NCI-H2196 (cell line): ENCODE results near the gene ZMIZ1.
"Not testable (repeated sequence)": the region's sequence is repeated elsewhere in the genome, so short reads cannot be mapped to it uniquely, and the experiment has no call there.

Experiments used
- DNase-seq: peaks from one replicate; lab custom pipeline; 2025; ENCODE audit not compliant: unreplicated experiment; lab: John Stamatoyannopoulos, UW

The ZMIZ1 gene

DNA sequence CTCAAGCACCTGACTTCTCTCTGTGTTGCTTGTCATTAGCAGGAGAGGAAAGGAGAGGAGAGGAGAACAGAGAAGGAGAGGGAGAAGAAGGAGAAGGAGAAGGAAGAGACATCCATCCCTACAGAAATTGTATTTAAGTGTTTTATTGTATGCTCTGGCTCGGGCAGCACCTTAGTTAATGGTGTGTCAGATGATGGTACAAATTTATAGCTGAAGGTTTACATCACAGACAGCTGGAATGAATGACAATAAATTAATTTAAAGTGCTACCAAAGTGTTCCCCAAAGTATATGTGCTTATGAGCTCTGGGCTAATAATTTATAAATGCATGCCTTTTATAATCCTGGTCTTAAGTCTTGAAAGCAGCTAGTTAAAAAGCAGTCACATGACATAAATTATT is 38.1 kb upstream of the ZMIZ1 start:
- no peak for DNase-seq

DNA sequence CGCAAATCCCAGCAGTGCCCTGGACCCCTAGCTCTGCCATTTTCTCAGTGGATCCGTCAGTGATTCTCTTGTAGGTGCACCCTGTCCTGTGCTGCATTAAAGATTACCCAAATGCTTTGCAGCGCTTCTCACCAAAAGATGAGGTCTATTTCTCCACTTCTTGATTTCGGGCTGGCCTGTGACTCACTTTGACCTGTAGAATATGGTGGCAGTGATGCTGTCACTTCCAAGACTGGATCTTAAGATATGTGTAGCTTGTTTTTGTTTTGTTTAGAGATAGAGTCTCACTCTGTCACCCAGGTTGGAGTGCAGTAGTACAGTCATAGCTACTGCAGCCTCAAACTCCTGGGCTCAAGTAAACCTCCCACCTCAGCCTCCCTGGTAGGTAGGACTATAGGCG is 37.0 kb upstream of the ZMIZ1 start:
- no peak for DNase-seq

DNA sequence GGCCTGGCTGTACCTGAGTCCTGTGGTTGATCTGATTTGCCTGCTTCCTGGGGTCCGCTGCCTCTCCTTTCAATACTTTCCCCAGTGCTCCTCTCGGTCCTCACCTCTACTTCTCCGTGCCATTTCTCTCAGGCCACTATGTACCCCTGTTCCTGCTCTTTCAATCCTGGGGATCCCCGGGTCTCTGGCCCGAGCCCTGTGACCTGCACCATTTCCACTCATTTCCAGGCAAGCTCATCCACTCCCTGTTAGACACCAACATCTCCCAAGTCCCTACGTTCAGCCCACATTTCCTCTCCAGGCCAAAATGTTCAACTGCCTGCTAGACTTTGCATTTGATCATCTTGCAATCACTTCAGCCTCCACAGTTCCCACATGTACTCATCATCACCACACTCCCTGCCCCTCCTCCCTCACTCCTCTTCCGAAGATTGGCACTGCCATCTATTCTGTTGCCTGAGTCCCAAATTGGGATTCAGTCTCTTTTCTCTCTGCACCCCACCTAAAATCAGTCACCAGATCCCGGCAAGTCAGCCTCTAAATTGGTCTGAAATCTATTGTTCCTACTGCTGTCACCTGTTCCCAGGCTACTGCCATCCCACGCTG is 34.4 kb upstream of the ZMIZ1 start:
- DNase-seq = no peak

DNA sequence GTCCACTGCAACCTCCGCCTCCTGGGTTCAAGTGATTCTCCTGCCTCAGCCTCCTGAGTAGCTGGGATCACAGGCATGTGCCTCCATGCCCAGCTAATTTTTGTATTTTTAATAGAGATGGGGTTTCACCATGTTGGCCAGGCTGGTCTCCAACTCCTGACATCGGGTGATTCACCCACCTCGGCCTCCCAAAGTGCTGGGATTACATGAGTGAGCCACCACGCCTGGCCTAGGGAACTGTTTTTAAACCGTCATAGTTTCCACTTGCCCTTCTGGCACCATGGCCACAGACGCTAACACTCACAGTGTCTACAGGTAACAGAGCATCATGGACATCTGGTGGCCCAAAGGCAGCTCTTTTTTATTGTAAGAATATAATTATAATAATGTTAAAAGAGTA is 32.4 kb upstream of the ZMIZ1 start:
- DNase-seq = not testable (repeated sequence)

DNA sequence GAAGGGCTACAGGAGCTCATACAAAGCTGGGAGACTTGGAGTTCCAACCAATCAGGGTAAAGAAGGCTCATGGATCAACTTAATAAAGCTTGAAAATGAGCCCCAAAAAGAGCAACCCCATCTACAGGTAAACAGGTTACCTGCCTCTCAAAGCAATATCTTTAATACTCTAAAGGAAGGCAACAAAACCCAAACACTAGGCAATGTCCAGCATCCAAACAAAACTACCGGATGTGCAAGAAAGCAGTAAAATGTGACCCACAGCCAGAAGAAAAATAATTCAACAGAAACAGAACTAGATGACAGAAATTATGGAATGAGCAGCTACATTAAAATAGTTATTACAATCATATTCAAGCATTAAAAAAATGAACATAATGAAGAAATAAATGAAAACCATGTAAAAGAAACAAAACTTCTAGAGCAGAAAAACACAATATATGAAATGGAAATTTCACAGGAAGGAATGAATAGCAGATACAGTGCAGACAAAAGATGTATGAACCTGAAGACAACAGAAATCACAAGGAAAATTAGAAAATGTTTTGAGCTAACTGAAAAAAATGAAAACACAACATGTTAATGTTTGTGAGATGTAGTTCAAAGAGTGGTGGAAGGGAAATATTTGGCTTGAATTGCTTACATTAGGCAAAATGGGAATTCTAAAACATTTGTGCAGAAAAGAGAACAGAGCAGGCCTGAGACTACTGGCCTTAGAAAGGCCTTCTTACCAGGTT is 30.5 kb upstream of the ZMIZ1 start:
- DNase-seq = no peak

DNA sequence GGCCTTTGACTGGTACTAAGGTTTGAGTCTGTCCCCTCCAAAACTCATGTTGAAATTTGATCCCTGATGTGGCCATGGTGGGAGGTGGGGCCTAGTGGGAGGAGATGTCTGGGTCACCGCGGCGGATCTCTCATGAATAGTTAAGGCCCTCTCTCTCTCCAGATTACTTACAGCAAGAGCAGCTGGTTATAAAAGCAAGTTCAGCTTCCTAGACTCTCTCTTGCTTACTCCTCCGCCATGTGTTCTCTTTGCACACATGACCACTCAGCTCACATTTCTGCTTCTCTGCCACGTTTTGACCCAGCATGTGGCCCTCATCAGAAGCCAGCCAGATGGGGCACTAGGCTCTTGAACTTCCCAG is 29.9 kb upstream of the ZMIZ1 start:
- no peak for DNase-seq

DNA sequence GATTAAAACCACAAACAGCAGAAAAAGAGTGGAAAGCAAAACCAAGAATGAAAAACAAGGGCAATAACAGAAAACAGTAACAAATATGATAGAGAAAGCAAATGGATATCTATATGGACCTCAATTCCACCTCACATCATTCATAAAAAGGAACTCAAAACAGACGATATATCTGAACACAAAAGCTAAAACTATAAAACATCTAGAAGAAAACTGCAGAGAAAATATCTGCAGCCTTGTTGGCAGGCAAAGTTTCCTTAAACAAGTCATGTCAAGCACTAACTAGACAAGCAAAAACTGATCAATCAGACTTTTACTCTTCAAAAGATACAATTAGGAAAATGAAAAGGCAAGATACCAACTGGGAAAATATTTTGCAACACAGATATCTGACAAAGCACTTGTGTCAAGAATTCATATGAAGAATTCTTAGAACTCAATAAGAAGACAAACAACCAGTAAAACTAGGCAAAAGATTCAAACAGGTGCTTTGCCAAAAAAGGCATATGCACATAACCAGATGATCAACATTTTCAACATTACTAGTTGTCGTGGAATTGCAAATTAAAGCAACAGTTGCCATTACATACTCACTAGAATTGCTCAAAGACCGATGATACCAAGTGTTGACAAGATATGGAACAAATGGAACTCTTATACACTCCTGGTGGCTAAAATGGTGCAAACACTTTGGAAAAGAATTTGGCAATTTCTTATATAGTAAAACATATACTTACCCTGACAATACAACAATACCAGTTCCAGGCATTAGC is 25.9 kb upstream of the ZMIZ1 start:
- DNase-seq = no peak

DNA sequence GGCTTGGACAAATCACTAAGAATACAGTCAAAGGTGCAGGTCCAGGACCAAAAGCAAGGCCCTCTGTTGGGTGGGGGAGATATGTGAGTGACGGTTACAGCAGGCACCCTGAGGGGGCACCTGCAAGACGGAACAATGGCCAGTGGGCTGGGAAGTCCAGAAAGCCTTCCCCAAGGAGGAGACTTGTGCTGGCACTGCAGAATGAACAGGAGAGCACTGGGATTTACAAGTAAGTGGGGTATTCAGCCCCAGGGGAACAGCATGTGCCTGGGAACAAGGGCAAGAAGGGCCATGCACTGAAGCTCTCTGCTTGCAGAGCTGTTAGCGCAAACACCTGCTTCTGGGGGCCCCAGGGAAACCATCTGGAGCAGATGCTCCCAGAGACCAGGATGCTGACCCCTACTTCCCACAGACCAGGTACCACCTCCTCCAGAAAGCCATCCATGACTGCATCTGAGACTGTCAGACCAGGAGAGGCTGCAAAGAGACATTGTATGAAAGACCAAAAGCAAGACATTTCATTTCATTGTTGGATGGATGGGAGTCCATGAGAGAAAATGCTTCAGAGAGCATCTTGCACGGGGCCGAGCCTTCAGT is 24.6 kb upstream of the ZMIZ1 start:
- no peak for DNase-seq

DNA sequence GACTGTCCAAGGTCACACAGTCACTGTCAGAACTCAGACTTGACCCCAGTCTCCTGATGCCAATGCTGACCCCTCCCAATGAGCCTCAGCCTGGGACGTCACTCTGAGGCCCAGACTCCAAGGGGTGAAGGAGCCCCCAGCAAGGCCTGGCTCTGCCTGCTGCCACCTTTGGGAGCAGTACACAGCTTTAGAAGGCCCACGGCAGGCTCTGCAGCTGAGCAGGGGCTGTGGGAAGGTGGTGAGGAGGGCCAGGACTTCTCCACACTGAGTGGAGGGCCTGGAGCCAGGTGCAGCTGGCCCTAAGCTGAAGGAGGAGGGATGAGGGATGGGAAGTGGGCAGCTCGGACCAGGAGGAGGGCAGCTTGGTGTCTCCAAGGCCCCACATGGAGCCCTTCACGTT is 23.9 kb upstream of the ZMIZ1 start:
- no peak for DNase-seq

DNA sequence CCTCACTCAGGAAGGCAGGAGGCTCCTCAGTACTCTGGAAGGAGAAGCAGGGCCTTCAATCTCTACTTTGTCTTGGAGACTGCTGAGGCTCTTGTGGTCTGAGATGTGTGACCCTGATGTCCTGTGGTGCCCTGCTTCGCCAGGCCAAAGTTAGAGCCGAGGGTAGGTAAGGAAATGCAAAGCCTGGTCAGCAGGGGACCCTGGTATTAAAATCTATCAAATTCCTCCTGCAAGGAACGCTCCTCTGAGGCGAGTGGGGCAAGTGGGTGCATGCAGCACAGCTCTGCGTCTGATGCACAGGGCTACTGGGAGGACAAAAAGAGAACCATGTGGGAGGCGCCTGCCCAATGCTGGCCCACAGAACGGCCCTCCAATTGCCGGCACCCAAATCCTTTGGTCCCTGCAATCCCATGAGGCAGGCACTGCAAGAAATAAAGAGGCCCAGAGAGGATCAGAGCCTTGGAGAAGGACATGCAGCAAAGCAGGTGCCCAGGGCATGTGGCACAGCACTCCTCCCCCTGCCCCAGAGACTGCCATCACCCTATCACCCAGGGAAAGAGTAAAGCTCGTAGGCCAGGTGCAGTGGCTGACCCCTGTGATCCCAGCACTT is 23.1 kb upstream of the ZMIZ1 start:
- no peak for DNase-seq

DNA sequence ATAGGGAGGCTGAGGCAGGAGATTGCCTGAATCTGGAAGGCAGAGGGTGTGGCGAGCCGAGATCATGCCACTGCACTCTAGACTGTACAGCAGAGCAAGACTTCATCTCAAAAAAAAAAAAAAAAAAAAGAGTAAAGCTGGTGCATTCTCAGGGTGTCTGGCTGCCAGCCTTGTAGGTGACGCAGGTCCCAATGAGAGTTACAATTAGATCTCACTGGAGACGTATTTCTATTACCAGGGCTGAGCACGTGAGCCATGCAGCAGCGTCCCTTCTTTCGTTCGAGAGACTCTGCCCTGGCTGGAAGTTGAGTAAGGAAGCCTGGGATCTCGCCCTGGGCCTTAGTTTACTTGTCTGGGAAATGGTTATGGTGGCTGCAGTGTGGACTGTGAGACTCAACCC is 22.4 kb upstream of the ZMIZ1 start:
- no peak for DNase-seq

DNA sequence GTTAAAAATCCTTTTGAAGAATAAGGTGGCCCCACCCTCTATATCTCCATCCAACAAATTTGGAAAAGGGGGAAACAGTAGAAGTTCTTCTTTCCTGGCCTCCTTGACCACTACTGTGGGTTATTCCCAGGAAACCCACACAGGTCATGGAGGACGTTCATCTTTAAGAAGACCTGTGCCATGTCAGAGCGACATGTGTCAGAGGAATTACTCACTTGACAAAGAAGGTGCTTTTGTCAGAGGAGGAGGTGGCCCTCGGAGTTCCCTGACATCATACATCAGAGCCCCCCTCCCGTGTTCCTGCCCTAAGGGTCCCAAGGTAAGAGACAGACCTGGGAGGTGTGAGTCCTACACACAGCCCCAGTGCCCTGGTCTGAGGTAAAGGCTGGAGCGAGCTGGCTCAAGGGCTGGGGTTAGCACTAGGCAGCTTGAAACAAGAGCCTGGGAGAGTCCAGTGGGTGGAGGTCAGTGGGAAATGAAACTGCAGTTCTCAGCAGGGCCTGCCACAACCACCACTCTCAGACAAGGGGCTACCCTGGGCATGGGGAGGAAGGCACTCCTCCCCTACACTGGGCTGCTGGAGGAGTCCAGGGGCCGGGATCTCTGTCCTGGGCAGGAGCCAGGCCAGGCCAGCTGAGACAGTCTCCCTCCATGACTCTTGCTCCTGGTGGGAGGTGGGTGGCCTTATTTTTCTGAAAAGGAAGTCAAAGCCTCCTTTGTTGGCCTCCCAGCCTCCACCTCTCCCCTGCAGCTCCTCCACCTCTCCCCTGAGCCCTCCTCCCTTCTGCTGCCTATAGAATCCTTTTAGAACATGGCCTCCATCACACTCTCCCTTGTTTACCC is 21.8 kb upstream of the ZMIZ1 start:
- no peak for DNase-seq

DNA sequence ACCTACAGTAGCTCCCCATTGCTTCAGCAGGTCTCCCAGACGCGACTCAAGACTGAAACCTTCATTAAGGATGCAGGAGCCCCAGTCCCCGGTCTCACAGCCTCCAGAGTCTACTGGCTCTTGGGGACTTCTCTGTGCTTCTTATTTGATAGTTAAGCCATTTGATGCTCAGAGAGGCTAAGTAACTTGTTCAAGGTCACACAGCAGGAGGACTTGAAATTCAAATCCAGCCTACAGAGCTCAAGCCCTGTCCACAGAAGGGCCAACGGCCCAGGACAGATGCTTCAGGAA is 21.2 kb upstream of the ZMIZ1 start:
- DNase-seq = no peak

DNA sequence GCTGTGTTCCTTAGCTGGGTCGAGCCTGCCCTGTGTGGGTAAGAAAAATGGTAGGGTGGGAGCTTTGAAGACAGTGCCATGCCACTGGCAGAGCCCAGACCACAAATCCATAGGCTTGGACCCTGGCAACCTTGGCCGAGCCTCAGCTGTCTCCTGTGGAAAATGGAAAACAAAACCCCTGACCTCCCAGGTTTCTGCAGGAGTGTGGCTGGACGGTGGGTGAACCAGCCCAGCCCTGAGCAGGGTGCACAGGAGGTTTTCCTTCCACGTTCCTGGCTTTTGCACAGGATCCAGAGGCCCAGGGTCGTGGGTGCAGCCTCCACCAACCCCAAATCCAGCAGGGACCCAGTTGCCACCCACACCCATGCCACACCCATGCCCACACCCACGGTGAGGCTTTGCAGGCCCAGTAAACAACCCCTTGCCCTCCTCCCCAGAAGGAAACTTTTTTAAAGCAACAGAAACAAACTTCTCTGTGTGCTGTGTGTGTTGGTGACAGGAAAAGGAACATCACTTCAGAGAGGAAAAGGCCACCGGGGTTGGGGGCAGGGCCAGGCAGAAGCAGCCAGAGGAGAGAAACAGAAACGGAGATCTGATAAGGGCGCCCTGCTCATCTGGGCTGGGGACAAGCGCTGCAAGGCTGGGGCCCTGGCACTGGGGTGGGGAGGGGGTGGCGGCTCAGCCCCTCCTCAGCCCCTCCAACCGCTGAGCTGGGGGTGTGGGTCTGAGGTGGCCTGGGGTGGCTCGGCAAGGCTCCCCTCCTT is 20.7 kb upstream of the ZMIZ1 start:
- no peak for DNase-seq

DNA sequence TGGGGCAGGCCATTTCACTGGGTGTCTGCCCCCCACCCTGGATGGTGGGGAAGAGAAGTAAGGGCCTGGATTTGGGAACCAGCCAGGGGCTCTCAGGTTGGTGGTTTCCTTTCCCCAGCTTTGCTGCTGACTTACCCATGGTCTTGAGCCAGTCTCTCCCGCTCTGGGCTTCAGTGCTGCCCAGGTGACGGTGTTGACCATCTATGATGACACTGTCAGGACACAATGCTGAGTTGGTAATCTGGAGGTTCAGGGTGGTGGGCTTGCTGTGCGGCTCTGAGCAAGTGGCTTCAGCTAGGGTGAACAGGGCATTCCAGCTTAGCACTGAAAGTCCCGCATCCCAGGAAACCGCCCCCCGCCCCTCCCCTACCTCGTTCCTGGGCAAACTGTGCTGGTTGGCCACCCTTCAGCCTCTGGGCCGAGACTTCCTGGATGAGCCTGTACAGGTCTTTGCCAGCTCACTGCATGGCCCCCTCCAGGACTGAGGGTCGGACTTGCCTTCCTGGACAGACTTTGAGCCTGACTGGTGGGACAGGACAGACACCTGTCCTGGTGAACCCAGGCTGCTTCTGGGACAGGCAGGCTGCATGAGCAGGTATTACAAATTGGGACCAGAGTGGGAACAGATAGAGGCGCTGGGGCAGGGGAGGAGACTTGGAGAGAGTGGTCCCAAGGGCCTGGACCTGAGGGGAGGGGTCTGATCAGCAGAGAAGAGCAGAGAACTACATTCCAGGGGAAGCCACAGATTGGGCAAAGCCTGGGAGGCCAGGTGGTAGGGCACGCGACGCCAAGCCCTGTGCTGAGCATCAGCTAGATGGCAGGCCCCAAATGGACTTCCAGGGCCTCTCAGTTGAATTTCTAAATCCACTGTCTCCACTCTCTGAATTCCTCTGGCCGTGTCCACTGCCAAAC is 19.9 kb upstream of the ZMIZ1 start:
- no peak for DNase-seq

DNA sequence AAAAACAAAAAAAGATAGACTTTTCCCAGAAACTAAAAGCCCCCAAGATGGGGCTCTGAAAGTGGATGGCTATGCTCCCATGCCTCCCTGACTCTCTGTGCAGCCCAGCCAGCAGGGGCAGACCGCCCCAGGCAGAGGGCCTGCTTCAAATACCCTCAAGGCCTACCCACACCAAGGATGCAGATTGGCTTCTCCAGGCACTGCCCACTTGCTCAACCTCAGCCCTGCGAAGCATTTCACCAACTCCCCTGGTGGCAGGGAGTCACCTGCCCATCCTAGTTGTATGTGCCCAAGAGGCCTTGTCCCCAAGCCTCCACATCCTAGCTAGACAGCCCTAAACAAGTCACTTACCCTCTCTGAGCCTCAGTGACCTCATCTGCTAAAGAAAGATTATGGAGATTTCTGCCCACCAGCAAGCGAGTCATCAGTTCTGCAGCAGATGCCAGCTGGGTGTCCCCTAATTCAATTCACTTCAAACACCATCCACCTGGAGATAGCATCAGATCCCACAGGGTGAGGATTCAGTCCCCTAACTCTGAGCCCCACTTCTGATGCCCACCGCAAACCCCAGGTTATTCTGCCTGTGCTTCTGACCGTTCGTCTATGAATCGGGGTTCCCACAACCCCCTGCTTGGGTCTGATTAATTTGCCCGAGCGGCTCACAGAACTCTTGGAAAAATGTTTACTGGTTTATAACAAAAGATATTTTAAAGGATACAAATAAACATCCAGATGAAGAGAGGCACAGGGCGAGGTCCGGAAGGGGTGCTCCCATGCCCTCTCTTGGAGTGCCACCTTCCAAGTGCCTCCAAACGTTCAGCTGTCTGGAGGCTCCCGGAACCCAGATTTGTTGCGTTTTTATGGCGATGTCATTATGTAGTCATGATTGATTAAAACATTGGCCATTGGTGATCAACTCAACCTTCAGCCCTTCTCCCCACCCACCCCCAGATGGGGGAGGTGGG is 18.6 kb upstream of the ZMIZ1 start:
- no peak for DNase-seq

DNA sequence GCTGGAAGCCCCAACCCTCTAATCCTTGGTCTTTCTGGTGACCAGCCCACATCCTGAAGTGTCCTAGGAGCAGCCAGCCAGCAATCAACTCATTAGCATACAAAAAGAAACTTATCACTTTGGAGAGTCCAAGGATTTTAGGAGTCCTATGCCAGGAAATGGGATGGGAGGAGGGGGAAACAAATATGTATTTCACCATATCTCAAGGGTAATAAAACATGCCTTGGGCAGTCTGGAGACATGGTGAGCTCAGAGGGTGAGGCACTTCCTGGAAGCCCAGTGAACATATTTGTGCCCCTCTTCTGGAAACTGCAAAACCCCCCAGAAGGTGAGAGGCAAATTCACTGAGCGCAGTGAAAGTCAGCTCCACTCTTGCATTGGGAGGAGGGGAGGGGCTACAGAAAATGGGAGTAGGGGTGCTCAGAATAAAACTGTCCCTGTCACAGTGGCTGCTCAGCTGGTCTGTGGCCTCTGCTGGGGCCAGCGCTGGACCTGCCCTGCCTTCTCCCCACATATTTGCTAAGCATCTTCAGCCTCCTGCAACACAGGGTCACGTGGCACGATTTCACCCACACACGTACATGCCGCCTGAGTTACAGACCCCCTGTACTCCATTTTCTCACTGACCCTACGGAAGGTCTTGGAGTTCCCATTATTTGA is 17.7 kb upstream of the ZMIZ1 start:
- DNase-seq = no peak
